ENCODE measurements around the gene AGTPBP1.
"Not testable (repeated sequence)": the region's sequence is repeated elsewhere in the genome, so short reads cannot be mapped to it uniquely, and the experiment has no call there.

AGTPBP1 gene

DNA sequence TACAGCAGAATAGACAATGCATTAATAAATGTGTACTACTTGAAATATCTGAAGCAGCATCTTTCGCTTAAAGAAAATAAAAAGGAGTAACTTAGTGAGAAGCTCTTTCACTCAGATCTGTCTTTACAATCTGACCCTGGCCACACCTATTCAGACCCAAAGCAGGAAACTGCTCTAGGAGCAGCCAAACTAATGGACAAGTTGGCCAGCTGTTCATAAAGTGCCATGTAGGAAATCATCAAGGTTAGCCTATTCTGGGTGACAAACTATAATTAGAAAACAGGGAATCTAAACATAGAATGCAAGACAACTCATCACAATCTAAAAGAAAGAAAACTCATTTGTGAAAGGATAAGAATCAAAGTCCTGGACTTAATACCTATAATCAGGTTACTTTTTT, 101.3 kb downstream of the AGTPBP1 start:
- DNase-seq (ENCODE audit: low read depth in 2 of 2, low spot score in 1 of 2): no peak

DNA sequence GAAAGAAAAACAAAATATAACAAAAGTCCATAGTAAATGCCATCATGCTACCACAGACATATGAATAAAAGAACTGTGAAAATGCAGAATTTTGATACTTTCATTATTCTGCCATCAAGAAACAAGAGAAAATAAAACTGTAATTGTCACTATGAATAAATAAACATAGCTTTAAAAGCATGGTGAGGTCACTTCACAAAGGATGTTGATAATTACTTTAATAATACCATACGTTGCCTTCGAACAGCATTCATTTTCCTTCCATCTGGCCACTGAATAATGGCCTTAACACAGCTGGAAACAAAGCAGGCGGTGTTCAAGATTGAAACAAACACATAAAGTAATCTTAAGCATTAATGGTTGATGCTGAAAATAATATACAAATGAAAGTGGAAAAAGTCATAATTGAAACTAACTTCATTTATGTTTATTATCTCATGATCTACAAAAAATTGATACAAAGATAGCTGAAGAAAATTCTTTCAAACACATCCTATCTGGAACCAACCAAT, 102.0 kb downstream of the AGTPBP1 start:
- no peak for DNase-seq (ENCODE audit: low read depth in 2 of 2, low spot score in 1 of 2)

- no peak for DNase-seq (ENCODE audit: low read depth in 2 of 2, low spot score in 1 of 2)
These were observed 109.9 kb downstream of the AGTPBP1 start for GRCh38 chr9:85631809-85632208.

DNA sequence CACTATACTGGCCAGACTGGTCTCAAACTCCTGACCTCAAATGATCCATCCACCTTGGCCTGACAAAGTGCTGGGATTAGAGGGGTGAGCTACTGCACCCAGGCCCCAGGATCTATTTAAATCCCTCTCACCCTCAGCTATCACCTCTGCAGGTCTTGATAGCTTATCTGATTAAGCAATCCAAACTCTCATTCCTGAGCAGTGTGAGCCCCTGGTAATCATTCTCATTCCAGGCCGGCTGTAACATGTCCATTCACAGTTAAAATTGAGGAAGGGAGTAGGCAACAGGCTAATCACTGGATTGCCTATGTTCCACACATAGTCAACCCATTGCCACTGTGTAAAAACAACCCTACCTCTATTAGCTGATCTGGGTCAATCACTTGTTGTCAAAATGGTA, 111.1 kb downstream of the AGTPBP1 start:
- no peak for DNase-seq (ENCODE audit: low read depth in 2 of 2, low spot score in 1 of 2)

DNA sequence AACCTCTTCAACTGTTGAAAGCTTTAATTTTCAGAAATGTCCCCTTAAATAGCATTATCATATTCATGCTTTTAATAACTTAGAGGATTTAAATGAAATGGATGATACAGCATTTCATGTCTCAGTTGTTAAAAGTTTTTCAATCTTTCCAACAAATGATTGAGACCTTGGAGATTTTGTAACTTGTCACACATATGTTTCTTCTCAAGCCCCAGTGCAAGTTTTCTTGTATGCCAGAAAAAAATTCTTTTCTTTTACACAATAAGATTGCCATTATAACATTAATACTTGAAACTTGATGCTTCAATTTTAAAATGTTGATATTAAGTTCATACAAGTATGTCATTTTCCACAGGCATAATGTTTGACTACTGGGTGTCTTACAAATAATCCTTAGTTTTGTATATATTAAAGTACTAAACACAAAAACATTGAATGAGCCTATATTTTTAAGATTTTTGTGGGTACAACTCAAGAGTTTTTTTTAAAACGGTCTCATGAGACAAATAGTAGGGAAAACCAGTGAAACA, 124.5 kb downstream of the AGTPBP1 start:
- DNase-seq (ENCODE audit: low read depth in 2 of 2, low spot score in 1 of 2): no peak

DNA sequence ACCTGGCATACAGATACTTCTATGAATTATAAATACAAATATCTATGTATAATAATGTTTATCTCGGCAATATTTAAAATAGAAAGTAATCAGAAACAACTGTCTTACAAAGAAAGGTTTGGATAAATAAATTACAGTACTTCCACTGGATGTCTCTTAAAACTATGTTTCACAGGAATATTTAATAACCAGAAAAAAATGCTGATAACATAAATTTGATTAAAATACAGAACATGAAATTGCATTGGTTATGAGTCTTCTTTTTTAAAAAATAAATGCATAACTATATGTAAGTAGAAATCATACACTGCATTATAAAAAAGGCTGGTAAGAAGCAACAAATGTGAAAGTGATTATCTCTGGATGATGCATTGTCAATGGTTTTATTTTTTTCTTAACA, 126.0 kb downstream of the AGTPBP1 start:
- no peak for DNase-seq (ENCODE audit: low read depth in 2 of 2, low spot score in 1 of 2)

DNA sequence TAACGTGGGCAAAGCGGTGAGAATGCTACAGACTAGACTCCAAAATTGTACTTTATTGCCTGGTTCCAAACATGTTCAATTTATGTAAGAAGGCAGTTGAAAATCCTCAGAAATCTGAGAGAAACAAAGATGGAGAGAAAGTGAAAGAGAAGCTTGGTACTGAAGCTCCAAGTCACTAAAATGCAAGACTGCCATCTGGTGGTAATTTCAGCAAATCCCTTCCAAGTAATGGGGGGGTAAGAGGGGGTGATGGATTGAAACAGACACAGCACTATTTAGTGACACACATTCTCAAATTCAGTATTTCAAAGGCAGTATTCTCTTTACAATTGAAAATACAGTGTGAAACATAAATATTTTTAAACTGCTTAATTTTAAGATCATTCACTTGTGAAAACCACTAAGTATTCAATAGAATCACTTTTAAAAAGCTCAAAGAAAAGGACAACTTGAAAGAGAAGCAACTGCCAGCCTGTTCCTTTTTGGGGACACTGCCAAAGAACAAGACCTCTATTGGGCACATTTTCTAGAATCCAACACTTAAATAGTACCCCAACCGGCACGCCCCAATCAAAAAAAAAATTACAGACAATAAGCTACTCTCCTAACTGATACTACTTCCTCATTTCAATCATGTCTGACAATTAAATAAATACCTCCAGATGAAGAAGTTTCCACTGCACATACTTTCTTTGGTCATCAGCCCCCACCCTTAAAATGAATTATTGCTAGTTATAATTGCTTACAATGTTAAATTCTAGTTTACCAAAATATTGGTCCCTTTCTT, 131.5 kb downstream of the AGTPBP1 start:
- DNase-seq (ENCODE audit: low read depth in 2 of 2, low spot score in 1 of 2): no peak

DNA sequence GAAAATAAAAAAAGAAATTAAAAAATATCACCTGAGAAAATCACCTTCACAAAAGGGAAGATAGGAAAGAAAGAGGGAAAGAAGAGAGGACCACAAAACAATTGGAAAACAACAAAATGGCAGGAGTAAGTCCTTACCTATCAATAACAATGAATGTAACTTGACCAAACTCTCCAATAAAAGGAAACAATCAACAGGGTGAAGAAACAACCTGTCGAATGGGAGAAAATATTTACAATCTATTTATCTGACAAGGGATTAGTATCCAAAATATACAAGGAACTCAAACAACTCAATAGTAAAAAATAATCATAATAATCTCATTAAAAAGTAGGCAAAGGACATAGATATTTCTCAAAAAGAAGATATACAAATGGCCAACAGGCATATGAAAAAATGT, 135.8 kb downstream of the AGTPBP1 start:
- DNase-seq (ENCODE audit: low read depth in 2 of 2, low spot score in 1 of 2): no peak

- DNase-seq (ENCODE audit: low read depth in 2 of 2, low spot score in 1 of 2): no peak
These were observed 137.8 kb downstream of the AGTPBP1 start for GRCh38 chr9:85603936-85604335.

GRCh38 chr9:85602742-85603141, 139.0 kb downstream of the AGTPBP1 start:
- no peak for DNase-seq (ENCODE audit: low read depth in 2 of 2, low spot score in 1 of 2)

GRCh38 chr9:85600675-85601263, 141.0 kb downstream of the AGTPBP1 start:
- no peak for DNase-seq (ENCODE audit: low read depth in 2 of 2, low spot score in 1 of 2)

DNA sequence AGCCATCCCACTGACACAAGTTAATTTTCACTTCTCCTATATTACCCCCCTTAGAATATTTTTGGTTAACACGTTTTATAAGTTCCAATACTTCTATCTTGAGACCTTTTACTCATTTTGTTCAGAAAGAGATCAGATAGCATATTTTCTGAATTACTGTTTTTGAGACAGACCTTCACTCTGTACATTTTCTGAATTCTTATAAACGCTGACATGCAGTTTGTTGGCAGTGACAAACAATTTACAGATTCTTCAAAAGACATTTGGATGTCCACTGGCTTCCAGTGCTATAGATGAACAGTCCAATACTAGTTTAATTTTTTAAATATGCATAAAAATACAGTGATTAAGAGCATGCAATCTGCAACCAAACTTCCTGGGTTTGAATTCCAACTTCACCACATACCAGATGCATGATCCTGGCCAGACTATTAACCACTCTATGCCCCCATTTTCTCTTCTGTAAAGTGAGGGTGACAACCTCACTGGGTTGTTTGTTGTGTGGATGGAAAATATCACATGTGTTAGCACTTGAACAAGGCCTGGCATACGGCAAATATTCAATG, 142.1 kb downstream of the AGTPBP1 start:
- DNase-seq (ENCODE audit: low read depth in 2 of 2, low spot score in 1 of 2): no peak

- no peak for DNase-seq (ENCODE audit: low read depth in 2 of 2, low spot score in 1 of 2)
These were observed 147.4 kb downstream of the AGTPBP1 start for GRCh38 chr9:85594316-85594715.

DNA sequence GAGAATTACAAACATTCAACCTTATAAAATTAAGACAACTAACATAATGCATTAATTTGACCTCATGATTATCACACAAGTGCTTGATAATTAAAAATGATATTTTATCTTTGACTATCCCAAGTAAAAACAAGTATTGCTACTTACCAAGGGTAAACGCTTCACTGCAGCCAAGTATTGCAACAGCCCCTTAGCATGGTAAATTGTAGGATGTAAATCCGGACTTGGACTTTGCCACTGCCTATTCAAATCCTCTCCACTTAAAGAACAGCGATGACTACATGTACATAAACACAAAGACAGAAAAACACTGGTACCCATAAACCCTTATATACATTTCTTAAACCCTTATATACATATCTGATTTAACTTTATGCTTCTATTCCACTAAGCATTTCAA, 155.1 kb downstream of the AGTPBP1 start:
- DNase-seq (ENCODE audit: low read depth in 2 of 2, low spot score in 1 of 2): no peak

GRCh38 chr9:85577353-85577952, 164.3 kb downstream of the AGTPBP1 start:
- no peak for DNase-seq (ENCODE audit: low read depth in 2 of 2, low spot score in 1 of 2)

DNA sequence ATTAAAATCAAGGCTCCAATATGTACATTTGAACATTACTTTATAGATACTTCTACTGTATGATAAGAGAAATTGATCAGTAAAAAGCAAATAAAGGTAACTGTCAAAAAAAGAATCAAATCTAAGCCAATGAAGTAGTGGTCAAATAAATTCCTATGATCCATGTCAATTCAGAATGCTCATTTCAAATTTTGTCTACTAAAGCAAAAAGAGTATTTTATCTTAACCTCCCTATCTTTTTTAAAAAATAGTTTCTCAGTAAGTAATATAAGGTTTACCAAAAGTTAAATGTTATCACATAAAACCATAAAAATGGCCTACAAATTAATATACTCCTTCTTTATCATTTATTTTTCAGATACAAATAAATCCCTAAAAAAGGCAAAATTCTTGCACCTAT, 165.9 kb downstream of the AGTPBP1 start:
- DNase-seq (ENCODE audit: low read depth in 2 of 2, low spot score in 1 of 2): no peak

DNA sequence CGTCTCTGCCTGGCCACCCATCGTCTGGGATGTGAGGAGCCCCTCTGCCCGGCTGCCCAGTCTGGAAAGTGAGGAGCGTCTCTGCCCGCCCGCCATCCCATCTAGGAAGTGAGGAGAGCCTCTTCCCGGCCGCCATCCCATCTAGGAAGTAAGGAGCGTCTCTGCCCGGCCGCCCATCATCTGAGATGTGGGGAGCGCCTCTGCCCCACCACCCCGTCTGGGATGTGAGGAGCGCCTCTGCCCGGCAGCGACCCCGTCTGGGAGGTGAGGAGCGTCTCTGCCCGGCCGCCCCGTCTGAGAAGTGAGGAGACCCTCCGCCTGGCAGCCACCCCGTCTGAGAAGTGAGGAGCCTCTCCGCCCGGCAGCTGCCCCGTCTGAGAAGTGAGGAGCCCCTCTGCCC, 168.2 kb downstream of the AGTPBP1 start:
- DNase-seq (ENCODE audit: low read depth in 2 of 2, low spot score in 1 of 2): not testable (repeated sequence)

GRCh38 chr9:85572917-85573316, 168.8 kb downstream of the AGTPBP1 start:
- not testable (repeated sequence) for DNase-seq (ENCODE audit: low read depth in 2 of 2, low spot score in 1 of 2)

DNA sequence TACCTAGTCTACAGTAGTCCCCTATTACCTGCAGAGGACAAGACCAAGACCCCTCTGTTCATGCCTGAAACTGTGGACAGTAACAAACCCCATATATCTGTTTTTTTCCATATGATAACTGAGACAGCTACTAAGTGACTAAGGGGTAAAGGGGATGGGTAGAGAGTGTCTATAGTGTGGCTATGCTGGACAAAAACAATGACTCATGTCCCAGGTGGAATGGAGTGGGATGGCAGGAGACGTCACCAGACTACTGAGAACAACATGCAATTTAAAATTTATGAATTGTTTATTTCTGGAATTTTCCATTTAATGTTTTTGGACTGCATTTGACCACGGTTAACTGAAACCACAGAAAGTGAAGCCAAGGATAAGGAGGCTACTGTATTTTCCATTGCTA, 171.8 kb downstream of the AGTPBP1 start:
- no peak for DNase-seq (ENCODE audit: low read depth in 2 of 2, low spot score in 1 of 2)

DNA sequence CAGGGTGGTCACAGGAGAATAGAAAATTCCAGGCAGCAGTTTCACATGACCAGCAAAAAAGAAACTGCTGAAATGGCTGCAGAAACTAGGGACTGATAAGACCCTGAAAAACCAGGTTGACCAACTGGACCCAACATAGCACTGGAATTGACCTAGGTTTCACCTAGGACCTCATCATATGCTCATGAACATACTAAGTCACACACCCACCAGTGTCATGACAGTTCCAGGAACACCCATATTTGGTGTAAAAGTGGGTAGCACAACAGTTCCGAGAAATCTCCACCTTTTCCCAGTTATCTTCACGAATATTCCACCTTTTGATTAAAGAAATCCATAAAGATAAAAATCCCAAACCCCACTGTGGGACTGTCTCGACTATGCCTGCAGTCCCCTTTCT, 182.2 kb downstream of the AGTPBP1 start:
- no peak for DNase-seq (ENCODE audit: low read depth in 2 of 2, low spot score in 1 of 2)

DNA sequence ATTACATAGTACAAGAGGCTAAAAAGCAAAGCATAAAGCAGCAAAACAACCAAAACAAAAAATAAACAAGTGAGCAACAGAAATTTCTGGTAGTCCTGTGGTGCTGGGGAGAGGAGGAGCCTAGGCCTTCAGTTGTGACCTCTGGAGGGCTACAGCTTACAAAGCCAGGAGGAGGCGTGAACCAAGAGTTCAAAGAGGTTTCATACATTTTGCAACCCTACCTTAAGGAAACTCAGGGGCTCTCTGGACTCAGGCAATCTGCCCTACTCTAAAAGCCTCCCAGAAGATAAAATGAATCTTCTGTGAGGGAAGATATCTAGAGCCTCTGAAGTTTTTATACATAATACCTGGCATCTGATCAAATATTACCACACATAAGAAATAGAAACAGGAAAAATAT, 187.4 kb downstream of the AGTPBP1 start:
- no peak for DNase-seq (ENCODE audit: low read depth in 2 of 2, low spot score in 1 of 2)

DNA sequence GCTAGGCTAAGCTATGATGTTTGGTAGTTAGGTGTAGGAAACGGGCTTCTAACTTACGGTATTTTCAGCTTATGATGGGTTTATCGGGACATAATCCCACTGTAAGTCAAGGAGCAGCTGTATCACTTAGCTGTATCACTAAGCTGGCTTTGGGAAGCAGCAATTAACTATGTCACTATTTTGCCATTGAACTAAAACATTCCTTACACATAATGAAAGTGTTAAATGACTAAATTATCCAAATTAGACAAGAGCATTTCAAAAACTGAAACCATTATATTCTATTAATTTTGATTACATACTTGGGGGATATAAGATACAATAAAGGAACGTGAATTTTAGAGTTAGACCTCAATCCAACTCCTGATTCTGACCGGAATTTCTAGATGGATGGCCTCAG, 188.3 kb downstream of the AGTPBP1 start:
- DNase-seq (ENCODE audit: low read depth in 2 of 2, low spot score in 1 of 2): no peak
